ENCODE data around the gene SRPK1.

Gene SRPK1

GRCh38 chr6:35905141-35905785 is 15.6 kb downstream of the SRPK1 start:
- no peak for ATAC-seq (ENCODE audit: insufficient read depth, low read depth)
- TF ChIP-seq, protein P1, sequence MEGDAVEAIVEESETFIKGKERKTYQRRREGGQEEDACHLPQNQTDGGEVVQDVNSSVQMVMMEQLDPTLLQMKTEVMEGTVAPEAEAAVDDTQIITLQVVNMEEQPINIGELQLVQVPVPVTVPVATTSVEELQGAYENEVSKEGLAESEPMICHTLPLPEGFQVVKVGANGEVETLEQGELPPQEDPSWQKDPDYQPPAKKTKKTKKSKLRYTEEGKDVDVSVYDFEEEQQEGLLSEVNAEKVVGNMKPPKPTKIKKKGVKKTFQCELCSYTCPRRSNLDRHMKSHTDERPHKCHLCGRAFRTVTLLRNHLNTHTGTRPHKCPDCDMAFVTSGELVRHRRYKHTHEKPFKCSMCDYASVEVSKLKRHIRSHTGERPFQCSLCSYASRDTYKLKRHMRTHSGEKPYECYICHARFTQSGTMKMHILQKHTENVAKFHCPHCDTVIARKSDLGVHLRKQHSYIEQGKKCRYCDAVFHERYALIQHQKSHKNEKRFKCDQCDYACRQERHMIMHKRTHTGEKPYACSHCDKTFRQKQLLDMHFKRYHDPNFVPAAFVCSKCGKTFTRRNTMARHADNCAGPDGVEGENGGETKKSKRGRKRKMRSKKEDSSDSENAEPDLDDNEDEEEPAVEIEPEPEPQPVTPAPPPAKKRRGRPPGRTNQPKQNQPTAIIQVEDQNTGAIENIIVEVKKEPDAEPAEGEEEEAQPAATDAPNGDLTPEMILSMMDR (IDR thresholded peaks at IDR 0.05; ENCODE audit: borderline replicate concordance, extremely low read depth, low read length, poor library complexity, severe bottlenecking), result no peak
- no peak for TF ChIP-seq EZH2 (IDR thresholded peaks at IDR 0.05; ENCODE audit: borderline replicate concordance, low read depth, low read length, severe bottlenecking)
- peaks cover 76% of the 10 kb centered on the region for H3K36me3 ChIP-seq (ENCODE audit: insufficient read depth, low read length)
- peaks cover 97% of the 10 kb centered on the region for H3K79me2 ChIP-seq (ENCODE audit: insufficient read depth, low read length)
- no peak overlapping the region for H3K27ac ChIP-seq (ENCODE audit: low read length)
- no peaks in the 10 kb centered on the region for H3K4me1 ChIP-seq (ENCODE audit: insufficient read depth, low read length)
- H2AFZ ChIP-seq (ENCODE audit: low read depth, low read length), result no peak overlapping the region
- no peak overlapping the region for H3K4me3 ChIP-seq (ENCODE audit: low read depth in 1 of 2, low read length in 2 of 2)
- H3K9me3 ChIP-seq (ENCODE audit: insufficient read depth, low read length, severe bottlenecking), result peaks cover 17% of the 10 kb centered on the region
- H3K9ac ChIP-seq (ENCODE audit: low read depth, low read length), result no peak overlapping the region
- peaks cover 43% of the 10 kb centered on the region; the same call in 1 of the 2 replicates for H4K20me1 ChIP-seq (ENCODE audit: insufficient read depth, low read length)
- DNase-seq, result no peak
- H3K4me2 ChIP-seq (ENCODE audit: insufficient read depth, low read length), result no peak overlapping the region
- H3K27me3 ChIP-seq (ENCODE audit: insufficient read depth, low read length, poor library complexity), result no peaks in the 10 kb centered on the region

DNA sequence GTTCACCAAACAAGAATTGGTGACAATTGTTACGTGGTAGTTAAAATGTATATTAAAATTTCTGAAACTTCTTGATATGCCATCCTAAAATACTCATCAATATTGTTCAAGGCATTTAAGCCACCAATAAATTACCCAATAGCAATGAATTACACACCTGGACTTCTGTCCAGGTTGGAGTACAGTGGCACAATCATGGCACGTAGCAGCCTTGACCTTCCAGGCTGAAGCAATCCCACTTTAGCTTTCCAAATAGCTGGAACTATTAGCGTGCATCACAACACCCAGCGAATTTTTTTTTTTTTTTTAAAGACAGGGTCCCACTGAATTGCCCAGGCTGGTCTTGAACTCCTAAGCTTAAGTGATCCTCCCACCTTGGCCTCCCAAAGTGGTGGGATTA is 17.2 kb downstream of the SRPK1 start:
- no peak overlapping the region for H2AFZ ChIP-seq (ENCODE audit: low read depth, low read length)
- H3K27ac ChIP-seq (ENCODE audit: low read length), result no peak overlapping the region
- DNase-seq (no peak), ATAC-seq (ENCODE audit: insufficient read depth, low read depth) (no peak)
- no peak overlapping the region for H3K4me3 ChIP-seq (ENCODE audit: low read depth in 1 of 2, low read length in 2 of 2)
- H3K27me3 ChIP-seq (ENCODE audit: insufficient read depth, low read length, poor library complexity), result no peaks in the 10 kb centered on the region
- H3K4me1 ChIP-seq (ENCODE audit: insufficient read depth, low read length), result no peaks in the 10 kb centered on the region
- H4K20me1 ChIP-seq (ENCODE audit: insufficient read depth, low read length), result peaks cover 54% of the 10 kb centered on the region; the same call in 1 of the 2 replicates
- TF ChIP-seq, protein P1 (IDR thresholded peaks at IDR 0.05; ENCODE audit: borderline replicate concordance, extremely low read depth, low read length, poor library complexity, severe bottlenecking), result no peak
- TF ChIP-seq EZH2 (IDR thresholded peaks at IDR 0.05; ENCODE audit: borderline replicate concordance, low read depth, low read length, severe bottlenecking), result no peak
- H3K9me3 ChIP-seq (ENCODE audit: insufficient read depth, low read length, severe bottlenecking), result peaks cover 3% of the 10 kb centered on the region
- no peak overlapping the region for H3K4me2 ChIP-seq (ENCODE audit: insufficient read depth, low read length)
- H3K79me2 ChIP-seq (ENCODE audit: insufficient read depth, low read length), result peaks cover 98% of the 10 kb centered on the region
- no peak overlapping the region for H3K9ac ChIP-seq (ENCODE audit: low read depth, low read length)
- peaks cover 74% of the 10 kb centered on the region for H3K36me3 ChIP-seq (ENCODE audit: insufficient read depth, low read length)

GRCh38 chr6:35900448-35900847 is 20.4 kb downstream of the SRPK1 start:
- H3K27ac ChIP-seq (ENCODE audit: low read length), result no peak overlapping the region
- H3K27me3 ChIP-seq (ENCODE audit: insufficient read depth, low read length, poor library complexity), result no peaks in the 10 kb centered on the region
- H3K4me1 ChIP-seq (ENCODE audit: insufficient read depth, low read length), result 0 out of 2 replicates have a peak, but pooled peaks cover 2% of the 10 kb centered on the region
- H3K36me3 ChIP-seq (ENCODE audit: insufficient read depth, low read length), result peaks cover 80% of the 10 kb centered on the region
- peaks cover 71% of the 10 kb centered on the region; the same call in 1 of the 2 replicates for H4K20me1 ChIP-seq (ENCODE audit: insufficient read depth, low read length)
- no peak overlapping the region for H3K4me2 ChIP-seq (ENCODE audit: insufficient read depth, low read length)
- TF ChIP-seq EZH2 (IDR thresholded peaks at IDR 0.05; ENCODE audit: borderline replicate concordance, low read depth, low read length, severe bottlenecking), result no peak
- TF ChIP-seq, protein P1 (IDR thresholded peaks at IDR 0.05; ENCODE audit: borderline replicate concordance, extremely low read depth, low read length, poor library complexity, severe bottlenecking), result no peak
- DNase-seq, result no peak
- H2AFZ ChIP-seq (ENCODE audit: low read depth, low read length), result no peak overlapping the region
- no peak overlapping the region for H3K4me3 ChIP-seq (ENCODE audit: low read depth in 1 of 2, low read length in 2 of 2)
- H3K9me3 ChIP-seq (ENCODE audit: insufficient read depth, low read length, severe bottlenecking), result no peaks in the 10 kb centered on the region
- H3K9ac ChIP-seq (ENCODE audit: low read depth, low read length), result no peak overlapping the region
- peaks cover 99% of the 10 kb centered on the region for H3K79me2 ChIP-seq (ENCODE audit: insufficient read depth, low read length)
- ATAC-seq (ENCODE audit: insufficient read depth, low read depth), result no peak
